IMR-90 (cell line): ENCODE results near the gene TTC23L. TPM values are rescaled to one million over a fixed set of nuclear protein-coding genes. Genes with fewer than 3 reads are reported as not detected.

Experiments used
- ATAC-seq: fragments of 200-7000 bp; cut with Tn5 transposase; 2 replicates; pipeline ENCODE4 v1.9.1; 2020; ENCODE audit warnings: low read depth, mild to moderate bottlenecking, moderate library complexity
- BruUV-seq: library from RNA; stranded (reverse); fragments of 400-500 nt; replicated peaks from 2 replicates; lab custom pipeline; 2021; lab: Mats Ljungman, UMichigan
- CTCF ChIA-PET: fragments of 300-600 bp; formaldehyde crosslinking; extraction: SDS; loops from one replicate; lab custom pipeline; 2021; ENCODE audit warnings: antibody characterized with exemption; lab: Yijun Ruan, JAX
- POLR2A ChIA-PET: fragments of 300-600 bp; sonication (Branson Sonifier 250); formaldehyde crosslinking; loops from one replicate; lab custom pipeline; 2022; ENCODE audit warnings: antibody characterized with exemption; ENCODE audit not compliant: unreplicated experiment; lab: Charles Lee
- DNase-seq: peaks from one replicate; pipeline ENCODE4 v3.0.0; 2013
- H2AFZ ChIP-seq: replicated peaks from 2 replicates; pipeline ENCODE3; 2013; ENCODE audit warnings: low read length, mild to moderate bottlenecking; ENCODE audit not compliant: poor library complexity
- H2AK5ac ChIP-seq: 2 replicates; pipeline ENCODE4 v1.6.1; 2013; ENCODE audit warnings: low read depth, low read length, inconsistent platforms
- H2AK9ac ChIP-seq: replicated peaks from 2 replicates; pipeline ENCODE3; 2013; ENCODE audit warnings: mild to moderate bottlenecking, low read depth, low read length, moderate library complexity; ENCODE audit not compliant: poor library complexity
- H2BK120ac ChIP-seq: 2 replicates; pipeline ENCODE4 v1.6.1; 2013; ENCODE audit warnings: low read depth, low read length, inconsistent platforms
- H2BK15ac ChIP-seq: 3 replicates; pipeline ENCODE4 v1.6.1; 2013; ENCODE audit warnings: low read depth, low read length, inconsistent platforms
- H2BK20ac ChIP-seq: 2 replicates; pipeline ENCODE4 v1.6.1; 2013; ENCODE audit warnings: low read depth, mild to moderate bottlenecking, inconsistent platforms, low read length, moderate library complexity
- H2BK5ac ChIP-seq: 2 replicates; pipeline ENCODE4 v1.6.1; 2013; ENCODE audit warnings: mild to moderate bottlenecking, low read depth, low read length, inconsistent platforms; ENCODE audit not compliant: poor library complexity, severe bottlenecking
- H3K14ac ChIP-seq: replicated peaks from 2 replicates; pipeline ENCODE4 v1.6.1; 2013; ENCODE audit warnings: low read depth, low read length, inconsistent platforms
- H3K18ac ChIP-seq: 2 replicates; pipeline ENCODE4 v1.6.1; 2013; ENCODE audit warnings: low read depth, low read length, control low read depth
- H3K23ac ChIP-seq: 2 replicates; pipeline ENCODE4 v1.6.1; 2013; ENCODE audit warnings: low read depth, low read length, inconsistent platforms
- H3K27ac ChIP-seq: 2 replicates; pipeline ENCODE4 v1.5.1; 2013; ENCODE audit warnings: mild to moderate bottlenecking, control low read depth, low read length; ENCODE audit not compliant: insufficient read depth
- H3K27me3 ChIP-seq: 2 replicates; pipeline ENCODE4 v1.6.1; 2013; ENCODE audit warnings: low read length; ENCODE audit not compliant: control insufficient read depth, insufficient read depth
- H3K36me3 ChIP-seq: 2 replicates; pipeline ENCODE4 v1.6.1; 2013; ENCODE audit warnings: low read length, mixed read lengths; ENCODE audit not compliant: control insufficient read depth, insufficient read depth
- H3K4ac ChIP-seq: 2 replicates; pipeline ENCODE4 v1.6.1; 2013; ENCODE audit warnings: low read depth, low read length, inconsistent platforms
- H3K4me1 ChIP-seq: 2 replicates; pipeline ENCODE4 v1.6.1; 2013; ENCODE audit warnings: low read length, mixed read lengths; ENCODE audit not compliant: control insufficient read depth, insufficient read depth
- H3K4me2 ChIP-seq: 2 replicates; pipeline ENCODE4 v1.6.1; 2013; ENCODE audit warnings: low read depth, mild to moderate bottlenecking, control low read depth, low read length, moderate library complexity
- H3K4me3 ChIP-seq: 2 replicates; pipeline ENCODE4 v1.5.1; 2013; ENCODE audit warnings: low read depth, mild to moderate bottlenecking, control low read depth, low read length, moderate library complexity; ENCODE audit not compliant: insufficient read depth
- H3K56ac ChIP-seq: 2 replicates; pipeline ENCODE4 v1.6.1; 2013; ENCODE audit warnings: low read length, inconsistent platforms; ENCODE audit not compliant: insufficient read depth; ENCODE audit errors: extremely low read depth
- H3K79me1 ChIP-seq, 2 experiments: 2 replicates each; pipeline ENCODE4 v1.6.1; 2013; ENCODE audit warnings: low read length in 2 of 2, inconsistent platforms in 1 of 2, low read depth in 1 of 2
- H3K9ac ChIP-seq: 2 replicates; pipeline ENCODE4 v1.6.1; 2013; ENCODE audit warnings: low read depth, low read length, control low read depth
- H3K9me1 ChIP-seq: 2 replicates; pipeline ENCODE4 v1.6.1; 2013; ENCODE audit warnings: low read length, inconsistent platforms; ENCODE audit not compliant: insufficient read depth
- H3K9me3 ChIP-seq: 2 replicates; pipeline ENCODE4 v1.6.1; 2013; ENCODE audit warnings: low read length; ENCODE audit not compliant: control insufficient read depth, insufficient read depth
- H4K20me1 ChIP-seq: 2 replicates; pipeline ENCODE4 v1.6.1; 2013; ENCODE audit warnings: low read length, inconsistent platforms; ENCODE audit not compliant: insufficient read depth
- H4K5ac ChIP-seq: 2 replicates; pipeline ENCODE4 v1.6.1; 2013; ENCODE audit warnings: mild to moderate bottlenecking, low read depth, low read length, control low read depth
- H4K8ac ChIP-seq, 2 experiments: 2 replicates each; pipeline ENCODE4 v1.6.1; 2013; ENCODE audit warnings: low read depth in 2 of 2, low read length in 2 of 2, control low read depth in 1 of 2, inconsistent platforms in 1 of 2
- H4K91ac ChIP-seq: 2 replicates; pipeline ENCODE4 v1.6.1; 2013; ENCODE audit warnings: low read depth, low read length, inconsistent platforms; ENCODE audit not compliant: insufficient read depth
- BHLHE40 ChIP-seq: fragments of 150-350 bp; IDR thresholded peaks from 2 replicates; pipeline ENCODE4 v1.6.1; 2016; ENCODE audit warnings: mild to moderate bottlenecking, low read depth, low read length
- CEBPB ChIP-seq: IDR thresholded peaks from 2 replicates; pipeline ENCODE4 v1.6.1; 2012; ENCODE audit warnings: low read depth, low read length, improper control_type of control experiment
- CHD1 ChIP-seq: IDR thresholded peaks from 2 replicates; pipeline ENCODE4 v1.6.1; 2012; ENCODE audit warnings: low read depth, low read length, improper control_type of control experiment
- FOS ChIP-seq: fragments of 150-350 bp; IDR thresholded peaks from 2 replicates; pipeline ENCODE4 v1.6.1; 2016; ENCODE audit warnings: low read depth, low read length
- MAFK ChIP-seq: IDR thresholded peaks from 2 replicates; pipeline ENCODE4 v1.6.1; 2012; ENCODE audit warnings: low read depth, low read length, improper control_type of control experiment
- MAZ ChIP-seq: IDR thresholded peaks from 2 replicates; pipeline ENCODE4 v1.6.1; 2012; ENCODE audit warnings: low read depth, mild to moderate bottlenecking, low read length, improper control_type of control experiment, moderate library complexity, borderline replicate concordance
- MXI1 ChIP-seq: IDR thresholded peaks from 2 replicates; pipeline ENCODE4 v1.6.1; 2012; ENCODE audit warnings: low read depth, mild to moderate bottlenecking, low read length, moderate library complexity, borderline replicate concordance
- NFE2L2 ChIP-seq: fragments of 150-350 bp; IDR thresholded peaks from 2 replicates; pipeline ENCODE4 v1.6.1; 2016; ENCODE audit warnings: low read depth, mild to moderate bottlenecking, low read length
- POLR2A ChIP-seq: IDR thresholded peaks from 2 replicates; pipeline ENCODE4 v1.6.1; 2012; ENCODE audit warnings: mild to moderate bottlenecking, low read depth, low read length
- RAD21 ChIP-seq: IDR thresholded peaks from 2 replicates; pipeline ENCODE4 v1.6.1; 2012; ENCODE audit warnings: low read length, improper control_type of control experiment
- RCOR1 ChIP-seq: IDR thresholded peaks from 2 replicates; pipeline ENCODE4 v1.6.1; 2012; ENCODE audit warnings: mild to moderate bottlenecking, low read length, improper control_type of control experiment; ENCODE audit not compliant: insufficient replicate concordance
- RFX5 ChIP-seq: IDR thresholded peaks from 2 replicates; pipeline ENCODE4 v1.8.0; 2012; ENCODE audit warnings: low read depth, mild to moderate bottlenecking, low read length, moderate library complexity
- SMC3 ChIP-seq: fragments of 150-350 bp; IDR thresholded peaks from 2 replicates; pipeline ENCODE4 v1.6.1; 2016; ENCODE audit warnings: low read depth, mild to moderate bottlenecking, antibody characterized with exemption, low read length, moderate library complexity
- WGBS, 2 experiments: methylation state at CpG; one replicate each; pipeline versions ENCODE4 v1.1.5 to v1.1.7; 2013; ENCODE audit warnings: missing lambda C conversion rate in 2 of 2; ENCODE audit not compliant: insufficient read length in 1 of 2; ENCODE audit errors: extremely low coverage in 2 of 2; 5-methylcytosine and 5-hydroxymethylcytosine counted together
- dilution Hi-C: fragments of 300-500 bp; cut with HindIII; formaldehyde crosslinking; loops from one replicate; pipeline ENCODE4 v1.14.3; 2018; ENCODE audit warnings: low sequenced_read_pairs; ENCODE audit not compliant: unreplicated experiment
- in situ Hi-C: fragments of 300-500 bp; cut with MboI; formaldehyde crosslinking; loops from 3 replicates; pipeline ENCODE4 v1.14.3; 2019; ENCODE audit warnings: low sequenced_read_pairs, inconsistent platforms, mixed read lengths
- intact Hi-C: fragments of 100-400 bp; cut with micrococcal nuclease; formaldehyde crosslinking; loops from 2 replicates; pipeline ENCODE4 v1.10.0; 2022
- polyA plus RNA-seq, 3 experiments: library from polyadenylated mRNA; depleted of rRNA; stranded (reverse); fragments of >200 nt; gene quantifications; 2 replicates each; pipeline ENCODE4 v1.2.3, GENCODE V29; 2012; ENCODE audit warnings: low replicate concordance in 1 of 3
- total RNA-seq: library from RNA; depleted of rRNA; stranded (reverse); fragments of >200 nt; gene quantifications from 2 replicates; pipeline ENCODE4 v1.2.3, GENCODE V29; 2012
- TF ChIP-seq, protein P1 (sequence below): fragments of 150-350 bp; IDR thresholded peaks from 2 replicates; pipeline ENCODE4 v1.6.1; 2017; ENCODE audit warnings: mild to moderate bottlenecking, antibody characterized with exemption, low read length, low read depth
- TF ChIP-seq, protein P2 (sequence below): fragments of 150-350 bp; IDR thresholded peaks from 2 replicates; pipeline ENCODE4 v1.6.1; 2016; ENCODE audit warnings: low read depth, mild to moderate bottlenecking, low read length, moderate library complexity, borderline replicate concordance
- TF ChIP-seq, protein P3 (sequence below): conservative IDR thresholded peaks from 2 replicates; pipeline ENCODE4 v1.5.1; 2012; ENCODE audit warnings: mild to moderate bottlenecking, low read depth, low read length, improper control_type of control experiment

Gene TTC23L
- total and polyA plus RNA-seq, 2 of the 4 experiments (the other 2 are of a cell fraction), result under 0.01 TPM; not detected in 1

DNA sequence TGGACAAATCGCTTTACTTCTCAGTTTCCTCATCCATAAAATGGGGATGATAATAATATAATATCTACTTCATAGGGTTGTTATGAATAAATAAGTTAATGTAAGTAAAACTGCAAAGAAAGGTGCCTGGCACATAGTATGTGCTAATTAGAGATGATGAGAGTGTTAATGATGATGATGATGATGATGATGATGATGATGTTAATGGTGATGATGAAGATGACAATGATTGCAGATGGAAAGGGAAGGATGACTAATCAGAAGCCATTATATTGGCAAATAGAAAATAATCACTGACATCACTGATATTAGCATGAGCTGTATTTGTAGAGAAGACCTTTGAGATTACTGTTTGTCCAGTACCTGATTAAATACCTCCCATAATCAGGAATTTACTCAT, 55.8 kb downstream of the TTC23L start:
- no peak overlapping the region for H3K9ac ChIP-seq
- intact Hi-C loops, result loop anchor here (5.0 kb wide), 1 partner anchor 52 kb away; no protein-coding TSS in a partner anchor
- no peak for ATAC-seq

More for the DNA sequence above, 55.8 kb downstream of the TTC23L start:
- H4K8ac ChIP-seq, result no peak overlapping the region
- no peak overlapping the region for H2AK5ac ChIP-seq
- no peaks in the 10 kb centered on the region for H3K27me3 ChIP-seq
- H2BK20ac ChIP-seq, result no peak overlapping the region
- ChIA-PET CTCF (interaction anchor here (0.7 to 1.1 kb wide), 2 partner anchors 91 to 418 kb away, joined by 3 read pairs; no protein-coding TSS in a partner anchor), POLR2A (no interaction called here)
- H3K23ac ChIP-seq, result no peak overlapping the region
- H3K4ac ChIP-seq, result no peak overlapping the region
- in situ Hi-C loops (loop anchor here (5.0 to 25.0 kb wide), 2 partner anchors 417 to 907 kb away; partner anchors contain the start of gene SLC45A2), dilution Hi-C loops (no loop called here)
- no peak overlapping the region for H2BK5ac ChIP-seq
- H3K27ac ChIP-seq, result no peak overlapping the region
- H3K79me1 ChIP-seq, result no peaks in the 10 kb centered on the region
- H3K4me2 ChIP-seq, result no peak overlapping the region
- no peaks in the 10 kb centered on the region for H4K20me1 ChIP-seq
- no peak overlapping the region for H2AK9ac ChIP-seq
- BruUV-seq, result no TSS peak
- no peak overlapping the region for H4K91ac ChIP-seq
- H2BK15ac ChIP-seq, result no peak overlapping the region
- no peak overlapping the region for H3K4me3 ChIP-seq
- WGBS, 2 experiments, result no CpG with 5 or more reads among the region's 1 CpG
- no peak overlapping the region for H2BK120ac ChIP-seq
- no peak overlapping the region for H3K56ac ChIP-seq
- no peaks in the 10 kb centered on the region for H3K9me3 ChIP-seq
- H3K18ac ChIP-seq, result no peak overlapping the region
- no peak overlapping the region for H2AFZ ChIP-seq
- H3K14ac ChIP-seq, result no peak overlapping the region
- H3K9me1 ChIP-seq, result no peaks in the 10 kb centered on the region
- H4K5ac ChIP-seq, result no peak overlapping the region
- 0 out of 2 replicates have a peak, but pooled peaks cover 3% of the 10 kb centered on the region for H3K36me3 ChIP-seq
- no peak for DNase-seq
- TF ChIP-seq, protein P1, sequence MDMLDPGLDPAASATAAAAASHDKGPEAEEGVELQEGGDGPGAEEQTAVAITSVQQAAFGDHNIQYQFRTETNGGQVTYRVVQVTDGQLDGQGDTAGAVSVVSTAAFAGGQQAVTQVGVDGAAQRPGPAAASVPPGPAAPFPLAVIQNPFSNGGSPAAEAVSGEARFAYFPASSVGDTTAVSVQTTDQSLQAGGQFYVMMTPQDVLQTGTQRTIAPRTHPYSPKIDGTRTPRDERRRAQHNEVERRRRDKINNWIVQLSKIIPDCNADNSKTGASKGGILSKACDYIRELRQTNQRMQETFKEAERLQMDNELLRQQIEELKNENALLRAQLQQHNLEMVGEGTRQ, result no peak
- TF ChIP-seq BHLHE40, result no peak
- TF ChIP-seq CEBPB, result no peak
- TF ChIP-seq RCOR1, result no peak
- TF ChIP-seq MAZ, result no peak
- no peak for TF ChIP-seq NFE2L2
- TF ChIP-seq POLR2A, result no peak
- no peak for TF ChIP-seq FOS
- TF ChIP-seq, protein P2, sequence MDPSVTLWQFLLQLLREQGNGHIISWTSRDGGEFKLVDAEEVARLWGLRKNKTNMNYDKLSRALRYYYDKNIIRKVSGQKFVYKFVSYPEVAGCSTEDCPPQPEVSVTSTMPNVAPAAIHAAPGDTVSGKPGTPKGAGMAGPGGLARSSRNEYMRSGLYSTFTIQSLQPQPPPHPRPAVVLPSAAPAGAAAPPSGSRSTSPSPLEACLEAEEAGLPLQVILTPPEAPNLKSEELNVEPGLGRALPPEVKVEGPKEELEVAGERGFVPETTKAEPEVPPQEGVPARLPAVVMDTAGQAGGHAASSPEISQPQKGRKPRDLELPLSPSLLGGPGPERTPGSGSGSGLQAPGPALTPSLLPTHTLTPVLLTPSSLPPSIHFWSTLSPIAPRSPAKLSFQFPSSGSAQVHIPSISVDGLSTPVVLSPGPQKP, result no peak
- no peak for TF ChIP-seq MAFK
- no peak for TF ChIP-seq RAD21
- no peak for TF ChIP-seq RFX5
- no peak for TF ChIP-seq SMC3
- TF ChIP-seq, protein P3, sequence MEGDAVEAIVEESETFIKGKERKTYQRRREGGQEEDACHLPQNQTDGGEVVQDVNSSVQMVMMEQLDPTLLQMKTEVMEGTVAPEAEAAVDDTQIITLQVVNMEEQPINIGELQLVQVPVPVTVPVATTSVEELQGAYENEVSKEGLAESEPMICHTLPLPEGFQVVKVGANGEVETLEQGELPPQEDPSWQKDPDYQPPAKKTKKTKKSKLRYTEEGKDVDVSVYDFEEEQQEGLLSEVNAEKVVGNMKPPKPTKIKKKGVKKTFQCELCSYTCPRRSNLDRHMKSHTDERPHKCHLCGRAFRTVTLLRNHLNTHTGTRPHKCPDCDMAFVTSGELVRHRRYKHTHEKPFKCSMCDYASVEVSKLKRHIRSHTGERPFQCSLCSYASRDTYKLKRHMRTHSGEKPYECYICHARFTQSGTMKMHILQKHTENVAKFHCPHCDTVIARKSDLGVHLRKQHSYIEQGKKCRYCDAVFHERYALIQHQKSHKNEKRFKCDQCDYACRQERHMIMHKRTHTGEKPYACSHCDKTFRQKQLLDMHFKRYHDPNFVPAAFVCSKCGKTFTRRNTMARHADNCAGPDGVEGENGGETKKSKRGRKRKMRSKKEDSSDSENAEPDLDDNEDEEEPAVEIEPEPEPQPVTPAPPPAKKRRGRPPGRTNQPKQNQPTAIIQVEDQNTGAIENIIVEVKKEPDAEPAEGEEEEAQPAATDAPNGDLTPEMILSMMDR, result no peak
- TF ChIP-seq CHD1, result no peak
- no peak for TF ChIP-seq MXI1
- no peaks in the 10 kb centered on the region for H3K4me1 ChIP-seq
